ENCODE data around the gene CLBA1.
"Not testable (repeated sequence)": the region's sequence is repeated elsewhere in the genome, so short reads cannot be mapped to it uniquely, and the experiment has no call there.

Gene CLBA1

DNA sequence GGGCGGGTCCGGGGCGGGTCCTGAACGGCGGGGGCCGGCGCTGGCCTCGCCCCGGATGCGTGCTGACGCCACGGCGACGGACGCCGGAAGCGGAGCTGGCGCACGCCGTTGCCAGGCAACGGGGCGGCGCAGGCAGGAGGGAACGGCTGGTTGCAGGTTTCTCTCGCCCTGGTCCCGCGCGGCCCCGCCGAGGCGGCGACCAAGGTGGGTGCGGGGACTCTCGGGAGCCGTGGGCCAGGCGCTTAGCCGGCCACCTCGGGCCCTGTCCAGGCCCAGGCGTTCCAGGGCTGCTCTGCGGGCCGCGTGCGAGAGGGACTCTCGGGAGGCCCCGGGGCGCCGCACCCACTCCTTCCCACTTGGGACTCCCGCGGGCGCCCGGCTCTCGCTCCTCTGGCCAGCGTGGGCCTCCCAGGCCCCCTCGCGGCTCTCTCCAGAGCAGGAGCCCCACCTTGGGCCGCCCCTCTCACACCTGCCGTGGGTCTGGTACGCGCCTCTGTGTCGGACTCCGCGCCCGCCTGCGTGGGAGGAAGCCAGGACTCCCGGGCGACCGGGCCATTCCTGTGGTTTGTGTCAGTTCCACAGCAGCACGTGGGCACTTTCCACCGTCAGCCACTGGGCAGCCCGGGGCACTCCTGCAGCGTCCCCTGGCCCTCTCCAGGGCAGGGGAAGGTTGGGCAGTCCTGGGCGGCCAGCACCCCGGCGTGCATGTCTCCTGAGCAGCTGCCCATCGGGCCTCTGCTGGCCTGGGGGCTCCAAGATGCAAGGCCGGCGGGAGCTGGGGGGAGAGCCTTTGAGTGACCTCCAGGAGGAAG is at the start of gene CLBA1:
CLBA1 (plus strand) TSS at position 114 of the 812 bp plus-strand sequence; CDS start at position 758, 644 bp downstream.
- DNase-seq (ENCODE audit: low read depth in 4 of 4, low spot score in 1 of 4) = peak; percentile 61 to 84 (median 74)

DNA sequence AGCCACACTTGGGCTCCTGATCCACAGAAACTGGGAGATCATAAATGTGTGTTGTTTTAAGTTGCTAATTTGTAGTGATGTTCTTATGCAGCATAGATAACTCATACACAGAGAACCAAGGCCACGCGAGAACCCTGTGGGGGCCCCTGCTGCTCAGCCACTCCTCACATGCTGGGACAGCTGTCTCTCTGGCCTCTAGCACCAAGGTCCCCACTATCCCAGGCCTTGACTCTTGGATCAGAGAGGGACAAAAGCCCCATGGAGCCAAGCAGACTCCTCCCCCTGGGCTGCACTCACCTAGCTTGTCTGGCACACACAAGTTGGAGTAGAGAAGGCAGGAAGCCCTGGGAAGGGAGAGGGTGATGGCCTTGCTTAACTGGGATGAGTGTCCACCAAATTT is 49.6 kb upstream of the CLBA1 start:
- DNase-seq (ENCODE audit: low read depth in 4 of 4, low spot score in 1 of 4) = no peak

DNA sequence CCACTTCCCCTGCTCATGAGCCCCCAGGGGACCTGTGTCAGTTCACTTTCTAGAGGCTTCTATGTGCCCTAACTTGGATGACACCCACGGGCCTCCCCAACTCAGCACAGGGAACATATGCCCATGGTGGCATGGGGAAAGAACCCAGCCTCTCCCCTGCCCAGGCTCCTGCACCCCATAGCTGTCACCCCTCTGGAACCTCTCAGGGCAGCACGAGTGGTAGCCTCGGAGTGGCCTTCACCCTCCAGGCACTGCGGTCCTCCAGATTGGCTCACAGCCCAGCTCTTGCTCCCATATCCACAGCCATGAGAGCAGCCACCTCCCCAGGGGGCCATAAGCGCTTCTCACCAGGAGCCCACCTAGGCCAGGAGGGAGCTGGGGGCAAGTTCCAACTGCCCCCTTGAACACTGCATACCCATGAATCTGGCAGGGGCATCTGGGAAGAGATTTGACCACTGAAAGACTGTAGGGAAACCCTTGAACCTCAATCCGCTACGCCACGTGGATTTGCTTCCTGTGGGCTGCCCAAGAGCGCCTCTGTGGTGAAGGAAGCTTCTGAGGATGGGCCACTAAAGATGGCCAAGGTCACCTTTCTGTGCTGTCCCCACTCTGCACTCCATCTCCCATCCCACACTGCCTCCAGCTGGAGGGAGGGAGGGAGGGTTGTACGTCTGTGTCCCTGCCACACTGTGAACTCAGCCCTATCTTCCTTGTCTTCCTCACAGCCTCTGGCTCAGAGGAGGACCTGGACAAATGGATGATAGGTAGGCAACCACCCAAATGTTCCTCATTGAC is 49.0 kb upstream of the CLBA1 start:
- DNase-seq (ENCODE audit: low read depth in 4 of 4, low spot score in 1 of 4) = no peak

DNA sequence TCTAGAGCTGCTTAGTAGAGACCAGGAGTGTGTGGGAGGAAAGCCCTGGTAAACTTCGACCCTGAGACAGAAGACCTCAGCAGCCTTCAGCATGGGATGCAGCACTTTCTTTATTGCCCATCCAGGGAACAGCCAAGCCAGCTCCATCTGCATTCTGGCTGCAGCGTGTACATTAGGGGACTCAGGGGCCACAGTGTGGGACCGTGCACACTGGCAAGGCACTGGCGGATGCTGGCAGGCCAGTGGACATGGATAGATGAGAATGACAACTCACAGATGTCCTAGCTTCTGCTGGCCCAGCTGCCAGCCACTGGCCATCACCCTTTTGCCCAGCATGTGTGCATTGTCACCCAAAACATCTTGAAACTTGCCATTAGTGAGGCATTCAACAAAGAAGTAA is 48.4 kb upstream of the CLBA1 start:
- no peak for DNase-seq (ENCODE audit: low read depth in 4 of 4, low spot score in 1 of 4)

DNA sequence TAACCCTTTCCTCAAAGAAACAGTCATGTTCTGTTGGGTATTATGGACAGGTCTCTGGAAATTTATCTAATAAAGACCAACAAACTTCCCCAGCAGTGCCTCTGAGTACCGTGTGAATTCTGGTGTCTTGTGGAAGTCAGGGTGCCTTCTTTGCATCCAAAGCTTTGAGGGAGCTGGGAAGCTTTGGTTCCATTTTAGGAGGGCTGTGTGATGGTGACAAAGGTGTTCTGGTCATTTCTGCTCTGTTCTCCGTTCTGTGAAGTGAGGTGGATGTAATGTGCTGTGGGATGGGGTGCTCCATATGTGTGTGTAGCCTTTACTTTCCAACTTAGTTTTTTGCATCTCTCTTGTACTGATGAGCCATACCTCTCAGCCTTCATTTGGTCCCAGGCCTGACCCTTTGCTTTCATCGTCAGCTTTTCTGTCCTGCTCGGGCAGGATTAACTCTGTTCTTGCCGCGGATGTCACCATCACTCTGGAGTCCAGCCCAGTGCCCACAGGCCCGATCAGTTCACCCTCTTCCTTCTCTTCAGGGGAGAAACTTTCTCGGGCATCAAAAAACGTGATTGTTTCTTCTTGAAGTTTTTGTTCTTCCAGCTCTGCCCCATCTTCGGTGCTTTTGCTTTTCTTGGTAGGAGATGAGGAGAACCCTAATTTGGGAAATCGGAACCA is 47.8 kb upstream of the CLBA1 start:
- DNase-seq (ENCODE audit: low read depth in 4 of 4, low spot score in 1 of 4) = no peak

DNA sequence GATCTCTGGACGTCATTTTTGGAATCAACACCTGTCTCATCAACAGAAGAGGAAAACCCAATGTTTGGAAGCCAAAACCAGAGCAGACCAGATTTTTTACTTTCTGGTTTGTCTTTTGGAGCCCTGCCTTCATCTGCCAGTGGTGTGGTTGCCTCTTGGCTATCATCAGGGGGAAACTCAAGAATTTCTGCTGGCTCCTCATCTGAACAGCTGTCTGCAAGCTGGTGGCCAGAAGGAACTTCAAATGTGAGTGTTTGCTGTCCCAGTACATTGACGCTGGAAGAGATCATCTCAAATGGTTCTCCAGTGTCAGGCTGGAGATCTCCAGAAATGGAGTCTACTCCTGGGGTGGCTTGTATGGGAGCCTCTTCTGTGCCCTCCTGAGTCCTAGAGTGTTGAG is 47.2 kb upstream of the CLBA1 start:
- no peak for DNase-seq (ENCODE audit: low read depth in 4 of 4, low spot score in 1 of 4)

DNA sequence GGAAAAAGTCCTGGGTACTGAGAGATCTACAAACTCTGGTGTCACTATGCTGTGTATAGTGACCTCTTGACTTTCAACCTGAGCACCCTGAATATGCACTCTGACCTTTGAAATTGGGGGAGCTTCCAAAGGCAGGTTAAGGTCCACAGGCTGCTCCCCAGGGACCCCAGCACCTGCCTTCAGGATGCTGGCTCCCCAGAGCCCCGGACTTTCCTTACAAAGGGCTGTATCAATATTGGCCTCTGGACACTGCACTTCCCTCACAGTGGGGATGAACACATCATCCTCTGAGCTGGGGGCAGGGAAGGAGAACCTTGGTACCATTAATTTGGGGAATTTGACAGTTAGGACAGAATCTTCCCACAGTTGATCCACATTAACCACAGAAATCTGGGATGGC is 46.6 kb upstream of the CLBA1 start:
- no peak for DNase-seq (ENCODE audit: low read depth in 4 of 4, low spot score in 1 of 4)

DNA sequence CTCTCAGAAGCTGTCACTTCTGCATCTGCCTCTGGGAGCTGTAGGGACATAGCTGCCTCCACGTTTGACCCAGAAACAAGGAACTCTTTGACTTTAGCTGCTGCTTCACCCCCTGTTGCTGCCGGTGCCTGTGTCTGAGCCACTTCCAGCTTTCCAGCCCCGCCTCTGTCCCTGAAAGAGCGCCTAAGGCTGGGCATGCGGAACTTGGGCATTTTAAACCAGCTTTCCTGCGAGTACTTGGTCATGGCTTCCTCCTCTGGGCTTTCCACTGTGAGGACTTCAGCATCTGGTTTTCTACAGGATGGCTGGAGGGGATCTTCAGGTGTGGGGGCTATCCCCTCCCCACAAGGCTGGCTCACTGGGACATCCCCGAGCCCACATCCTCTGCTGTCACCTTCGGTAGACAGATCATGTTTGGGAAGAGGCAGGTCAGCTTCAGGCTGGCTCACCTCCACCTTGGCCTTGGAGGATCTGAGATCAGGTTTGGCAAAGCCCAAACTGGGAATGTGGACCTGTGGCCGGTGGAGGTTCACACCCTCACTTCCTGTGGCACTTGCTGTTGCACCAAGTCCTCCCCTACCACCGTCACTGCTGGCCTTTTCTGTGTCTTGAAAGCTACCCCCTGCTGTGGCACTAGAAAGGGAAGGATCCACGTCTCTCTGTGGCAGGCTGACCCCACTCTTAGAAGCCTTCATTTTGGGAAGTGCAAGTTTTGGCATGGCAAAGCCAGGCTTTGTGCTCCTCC is 45.8 kb upstream of the CLBA1 start:
- DNase-seq (ENCODE audit: low read depth in 4 of 4, low spot score in 1 of 4) = no peak

DNA sequence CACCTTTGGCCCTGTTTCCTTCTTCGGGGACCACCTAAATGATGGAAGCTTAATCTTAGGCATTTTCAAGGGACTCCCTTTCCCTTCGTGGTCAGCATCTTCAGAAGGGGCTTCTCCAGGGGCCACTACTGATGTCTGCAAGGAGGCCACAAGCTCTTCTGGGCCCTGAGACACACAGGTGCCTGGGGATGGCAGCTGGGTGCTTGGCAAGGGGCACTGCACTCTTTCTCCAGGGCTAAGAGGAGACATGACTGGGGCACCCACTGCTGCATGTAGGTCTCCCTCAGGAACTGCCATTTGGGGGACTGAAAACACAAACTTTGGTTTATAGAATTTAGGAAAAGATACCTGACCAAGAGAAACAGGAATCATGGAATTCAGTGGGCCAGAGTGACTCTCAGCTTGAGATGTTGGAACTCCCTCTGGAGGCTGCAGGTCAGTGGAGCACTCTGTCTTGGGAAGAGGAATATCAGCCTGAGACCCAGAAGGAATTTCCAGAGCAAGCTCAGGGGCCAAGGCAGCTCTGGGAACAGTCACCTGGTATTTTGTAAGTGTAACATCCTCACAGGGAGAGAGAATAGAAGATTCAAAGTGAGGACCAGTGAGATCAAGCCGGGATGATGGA is 45.0 kb upstream of the CLBA1 start:
- DNase-seq (ENCODE audit: low read depth in 4 of 4, low spot score in 1 of 4) = no peak

DNA sequence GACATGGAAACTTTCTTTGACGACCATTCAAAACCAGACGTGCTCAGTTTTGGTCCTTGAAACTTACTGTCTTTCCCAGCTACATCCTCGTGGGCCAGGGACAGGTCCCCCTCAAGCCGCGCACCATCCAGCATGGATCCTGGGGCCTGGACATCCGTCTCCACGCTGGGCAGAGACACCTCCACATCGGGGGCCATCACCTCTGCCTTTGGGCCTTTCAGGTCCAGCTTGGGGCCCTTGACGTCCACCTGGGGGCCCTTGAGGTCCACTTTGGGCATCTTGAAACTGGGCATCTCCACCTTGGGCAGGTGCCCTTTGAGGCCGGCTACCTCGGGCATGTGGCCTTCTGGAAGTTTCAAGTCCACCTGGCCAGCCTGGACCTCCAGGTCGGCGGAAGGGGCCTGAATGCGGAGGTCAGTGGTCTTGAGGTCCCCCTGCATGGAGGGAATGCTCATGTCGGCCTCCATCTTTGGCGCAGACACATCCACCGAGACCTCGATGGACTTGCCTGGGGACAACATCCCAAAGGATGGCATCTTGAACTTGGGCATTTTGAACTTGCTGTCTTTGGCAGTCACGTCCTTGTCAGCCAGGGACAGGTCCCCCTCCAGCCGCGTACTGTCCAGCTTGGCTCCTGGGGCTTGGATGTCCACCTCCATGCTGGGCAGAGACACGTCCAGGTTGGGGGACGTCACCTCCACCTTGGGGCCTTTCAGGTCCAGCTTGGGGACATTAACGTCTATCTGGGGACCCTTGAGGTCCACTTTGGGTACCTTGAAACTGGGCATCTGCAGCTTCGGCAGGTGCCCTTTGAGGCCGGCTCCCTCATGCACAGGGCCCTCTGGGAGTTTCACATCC is 43.9 kb upstream of the CLBA1 start:
- DNase-seq (ENCODE audit: low read depth in 4 of 4, low spot score in 1 of 4) = no peak

DNA sequence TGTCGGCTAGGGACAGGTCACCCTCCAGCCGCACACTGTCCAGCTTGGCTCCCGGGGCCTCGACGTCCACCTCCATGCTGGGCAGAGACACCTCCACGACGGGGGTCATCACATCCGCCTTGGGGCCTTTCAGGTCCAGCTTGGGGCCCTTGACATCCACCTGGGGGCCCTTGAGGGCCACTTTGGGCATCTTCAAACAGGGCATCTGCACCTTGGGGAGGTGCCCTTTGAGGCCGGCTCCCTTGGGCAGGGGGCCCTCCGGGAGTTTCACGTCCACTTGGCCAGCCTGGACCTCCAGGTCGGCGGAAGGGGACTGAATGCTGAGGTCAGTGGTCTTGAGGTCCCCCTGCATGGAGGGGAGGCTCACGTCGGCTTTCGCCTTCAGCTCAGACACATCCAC is 43.0 kb upstream of the CLBA1 start:
- DNase-seq (ENCODE audit: low read depth in 4 of 4, low spot score in 1 of 4) = no peak

DNA sequence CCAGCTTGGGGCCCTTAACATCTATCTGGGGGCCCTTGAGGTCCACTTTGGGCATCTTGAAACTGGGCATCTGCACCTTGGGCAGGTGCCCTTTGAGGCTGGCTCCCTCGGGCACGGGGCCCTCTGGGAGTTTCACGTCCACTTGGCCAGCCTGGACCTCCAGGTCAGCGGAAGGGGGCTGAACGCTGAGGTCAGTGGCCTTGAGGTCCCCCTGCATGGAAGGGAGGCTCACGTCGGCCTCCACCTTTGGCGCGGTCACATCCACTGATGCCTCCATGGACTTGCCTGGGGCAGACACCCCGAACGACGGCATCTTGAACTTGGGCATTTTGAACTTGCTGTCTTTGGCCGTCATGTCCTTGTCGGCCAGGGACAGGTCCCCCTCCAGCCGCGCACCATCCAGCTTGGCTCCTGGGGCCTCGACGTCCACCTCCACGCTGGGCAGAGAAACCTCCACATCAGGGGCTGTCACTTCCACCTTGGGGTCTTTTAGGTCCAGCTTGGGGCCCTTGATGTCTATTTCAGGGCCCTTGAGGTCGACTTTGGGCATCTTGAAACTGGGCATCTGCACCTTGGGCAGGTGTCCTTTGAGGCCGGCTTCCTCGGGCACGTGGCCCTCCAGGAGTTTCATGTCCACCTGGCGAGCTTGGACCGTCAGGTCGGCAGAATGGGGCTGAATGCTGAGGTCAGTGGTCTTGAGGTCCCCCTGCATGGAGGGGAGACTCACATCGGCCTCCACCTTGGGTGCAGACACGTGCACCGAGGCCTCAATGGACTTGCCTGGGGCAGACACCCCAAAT is 42.2 kb upstream of the CLBA1 start:
- not testable (repeated sequence) for DNase-seq (ENCODE audit: low read depth in 4 of 4, low spot score in 1 of 4)

DNA sequence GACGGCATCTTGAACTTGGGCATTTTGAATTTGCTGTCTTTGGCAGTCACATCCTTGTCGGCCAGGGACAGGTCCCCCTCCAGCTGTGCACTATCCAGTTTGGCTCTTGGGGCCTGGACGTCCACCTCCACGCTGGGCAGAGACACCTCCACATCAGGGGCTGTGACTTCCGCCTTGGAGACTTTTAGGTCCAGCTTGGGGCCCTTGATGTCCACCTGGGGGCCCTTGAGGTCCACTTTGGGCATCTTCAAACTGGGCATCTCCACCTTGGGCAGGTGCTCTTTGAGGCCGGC is 41.6 kb upstream of the CLBA1 start:
- not testable (repeated sequence) for DNase-seq (ENCODE audit: low read depth in 4 of 4, low spot score in 1 of 4)

DNA sequence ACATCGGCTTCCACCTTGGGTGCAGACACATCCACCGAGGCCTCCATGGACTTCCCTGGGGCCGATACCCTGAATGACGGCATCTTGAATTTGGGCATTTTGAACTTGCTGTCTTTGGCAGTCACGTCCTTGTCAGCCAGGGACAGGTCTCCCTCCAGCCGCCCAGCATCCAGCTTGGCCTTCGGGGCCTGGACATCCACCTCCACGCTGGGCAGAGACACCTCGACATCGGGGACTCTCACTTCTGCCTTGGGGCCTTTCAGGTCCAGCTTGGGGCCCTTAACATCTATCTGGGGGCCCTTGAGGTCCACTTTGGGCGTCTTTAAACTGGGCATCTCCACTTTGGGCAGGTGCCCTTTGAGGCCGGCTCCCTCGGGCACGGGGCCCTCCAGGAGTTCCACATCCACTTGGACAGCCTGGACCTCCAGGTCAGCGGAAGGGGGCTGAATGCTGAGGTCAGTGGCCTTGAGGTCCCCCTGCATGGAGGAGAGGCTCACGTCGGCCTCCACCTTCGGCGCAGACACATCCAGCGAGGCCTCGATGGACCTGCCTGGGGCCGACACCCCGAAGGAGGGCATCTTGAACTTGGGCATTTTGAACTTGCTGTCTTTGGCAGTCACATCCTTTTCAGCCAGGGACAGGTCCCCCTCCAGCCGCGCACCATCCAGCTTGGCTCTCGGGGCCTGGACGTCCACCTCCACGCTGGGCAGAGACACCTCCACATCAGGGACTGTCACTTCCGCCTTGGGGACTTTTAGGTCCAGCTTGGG is 41.0 kb upstream of the CLBA1 start:
- DNase-seq (ENCODE audit: low read depth in 4 of 4, low spot score in 1 of 4) = not testable (repeated sequence)

DNA sequence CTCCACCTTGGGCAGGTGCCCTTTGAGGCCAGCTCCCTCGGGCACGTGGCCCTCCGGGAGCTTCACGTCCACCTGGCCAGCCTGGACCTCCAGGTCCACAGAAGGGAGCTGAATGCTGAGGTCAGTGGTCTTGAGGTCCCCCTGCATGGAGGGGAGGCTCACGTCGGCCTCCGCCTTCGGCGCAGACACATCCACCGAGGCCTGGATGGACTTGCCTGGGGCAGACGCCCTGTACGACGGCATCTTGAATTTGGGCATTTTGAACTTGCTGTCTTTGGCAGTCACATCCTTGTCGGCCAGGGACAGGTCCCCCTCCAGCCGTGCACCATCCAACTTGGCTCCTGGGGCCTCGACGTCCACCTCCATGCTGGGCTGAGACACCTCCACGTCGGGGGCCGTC is 40.3 kb upstream of the CLBA1 start:
- not testable (repeated sequence) for DNase-seq (ENCODE audit: low read depth in 4 of 4, low spot score in 1 of 4)

DNA sequence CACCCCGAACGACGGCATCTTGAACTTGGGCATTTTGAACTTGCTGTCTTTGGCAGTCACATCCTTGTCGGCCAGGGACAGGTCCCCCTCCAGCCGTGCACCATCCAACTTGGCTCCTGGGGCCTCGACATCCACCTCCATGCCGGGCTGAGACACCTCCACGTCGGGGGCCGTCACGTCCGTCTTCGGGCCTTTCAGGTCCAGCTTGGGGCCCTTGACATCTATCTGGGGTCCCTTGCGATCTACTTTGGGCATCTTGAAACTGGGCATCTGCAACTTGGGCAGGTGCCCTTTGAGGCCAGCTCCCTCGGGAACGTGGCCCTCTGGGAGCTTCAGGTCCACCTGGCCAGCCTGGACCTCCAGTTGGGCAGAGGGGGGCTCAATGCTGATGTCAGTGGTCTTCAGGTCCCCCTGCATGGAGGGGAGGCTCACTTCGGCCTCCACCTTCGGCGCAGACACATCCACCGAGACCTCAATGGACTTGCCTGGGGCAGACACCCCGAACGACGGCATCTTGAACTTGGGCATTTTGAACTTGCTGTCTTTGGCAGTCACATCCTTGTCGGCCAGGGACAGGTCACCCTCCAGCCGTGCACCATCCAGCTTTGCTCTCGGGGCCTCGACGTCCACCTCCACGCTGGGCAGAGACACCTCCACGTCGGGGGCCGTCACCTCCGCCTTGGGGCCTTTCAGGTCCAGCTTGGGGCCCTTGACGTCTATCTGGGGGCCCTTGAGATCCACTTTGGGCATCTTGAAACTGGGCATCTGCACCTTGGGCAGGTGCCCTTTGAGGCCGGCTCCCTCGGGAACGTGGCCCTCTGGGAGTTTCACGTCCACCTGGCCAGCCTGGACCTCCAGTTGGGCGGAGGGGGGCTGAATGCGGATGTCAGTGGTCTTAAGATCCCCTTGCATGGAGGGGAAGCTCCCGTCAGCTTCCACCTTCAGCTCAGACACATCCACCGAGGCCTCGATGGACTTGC is 39.3 kb upstream of the CLBA1 start:
- not testable (repeated sequence) for DNase-seq (ENCODE audit: low read depth in 4 of 4, low spot score in 1 of 4)

DNA sequence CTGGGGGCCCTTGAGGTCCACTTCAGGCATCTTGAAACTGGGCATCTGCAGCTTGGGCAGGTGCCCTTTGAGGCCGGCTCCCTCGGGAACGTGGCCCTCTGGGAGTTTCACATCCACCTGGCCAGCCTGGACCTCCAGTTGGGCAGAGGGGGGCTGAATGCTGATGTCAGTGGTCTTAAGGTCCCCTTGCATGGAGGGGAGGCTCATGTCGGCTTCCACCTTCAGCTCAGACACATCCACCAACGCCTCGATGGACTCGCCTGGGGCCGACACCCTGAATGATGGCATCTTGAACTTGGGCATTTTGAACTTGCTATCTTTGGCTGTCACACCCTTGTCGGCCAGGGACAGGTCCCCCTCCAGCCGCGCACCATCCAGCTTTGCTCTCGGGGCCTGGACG is 38.4 kb upstream of the CLBA1 start:
- DNase-seq (ENCODE audit: low read depth in 4 of 4, low spot score in 1 of 4) = not testable (repeated sequence)
